Caco-2 (cell line): ENCODE data around the gene PKD2L1. TPM values are rescaled to one million over a fixed set of nuclear protein-coding genes. Genes with fewer than 3 reads are reported as not detected.
A peak's percentile ranks its signal among the peaks of the same experiment; 100 is the strongest.

Experiments
- BruUV-seq: library from RNA; stranded (reverse); fragments of 400-500 nt; replicated peaks from 2 replicates; lab custom pipeline; 2021; lab: Mats Ljungman, UMichigan
- CTCF ChIA-PET: fragments of 300-600 bp; sonication (Branson Sonifier 250); formaldehyde crosslinking; loops from one replicate; lab custom pipeline; 2022; ENCODE audit warnings: antibody characterized with exemption; lab: Charles Lee
- POLR2A ChIA-PET: fragments of 300-600 bp; sonication (Branson Sonifier 250); formaldehyde crosslinking; loops from one replicate; lab custom pipeline; 2022; ENCODE audit warnings: antibody characterized with exemption; lab: Charles Lee
- DNase-seq, 2 experiments: peaks; one replicate each; pipeline versions ENCODE4 v3.0.0 to v3.0.0-alpha.2; 2020 to 2022
- H3K27me3 ChIP-seq: replicated peaks from 2 replicates; pipeline ENCODE4 v1.6.0; 2011; ENCODE audit warnings: low read length; ENCODE audit not compliant: control insufficient read depth, insufficient read depth
- H3K36me3 ChIP-seq: 2 replicates; pipeline ENCODE4 v1.5.1; 2011; ENCODE audit warnings: low read length; ENCODE audit not compliant: control insufficient read depth, insufficient read depth
- H3K4me1 ChIP-seq: fragments of 250-450 bp; sonication (Bioruptor Pico); 2 replicates; pipeline ENCODE4 v1.5.1; 2020; ENCODE audit warnings: mild to moderate bottlenecking
- H3K4me3 ChIP-seq: 2 replicates; pipeline ENCODE4 v1.5.1; 2011; ENCODE audit warnings: low read depth, mild to moderate bottlenecking, control low read depth, low read length
- H3K9me3 ChIP-seq: fragments of 250-450 bp; sonication (Bioruptor Pico); 2 replicates; pipeline ENCODE4 v1.5.1; 2020; ENCODE audit warnings: mild to moderate bottlenecking, moderate library complexity
- H3K27ac Mint-ChIP-seq: one replicate; pipeline ENCODE4 v1.8.0; 2022; ENCODE audit warnings: mixed read lengths; ENCODE audit not compliant: unreplicated experiment
- H3K27me3 Mint-ChIP-seq: one replicate; pipeline ENCODE4 v1.8.0; 2022; ENCODE audit warnings: mixed read lengths; ENCODE audit not compliant: insufficient read depth, unreplicated experiment
- H3K36me3 Mint-ChIP-seq: one replicate; pipeline ENCODE4 v1.8.0; 2022; ENCODE audit warnings: mild to moderate bottlenecking, mixed read lengths; ENCODE audit not compliant: insufficient read depth, unreplicated experiment
- H3K4me1 Mint-ChIP-seq: one replicate; pipeline ENCODE4 v1.8.0; 2022; ENCODE audit warnings: low read depth, mixed read lengths; ENCODE audit not compliant: unreplicated experiment
- H3K4me3 Mint-ChIP-seq: one replicate; pipeline ENCODE4 v1.8.0; 2022; ENCODE audit warnings: mild to moderate bottlenecking, moderate library complexity, mixed read lengths; ENCODE audit not compliant: unreplicated experiment
- H3K9me3 Mint-ChIP-seq: one replicate; pipeline ENCODE4 v1.8.0; 2022; ENCODE audit warnings: mixed read lengths; ENCODE audit not compliant: unreplicated experiment
- CTCF ChIP-seq, 2 experiments: fragments of 200-600 bp in 1 of 2; IDR thresholded peaks; 1 replicate in 1 of 2; 2 replicates in 1 of 2; pipeline versions ENCODE4 v1.5.1 to v1.8.0; 2011 to 2022; ENCODE audit warnings: antibody characterized with exemption in 1 of 2, control low read depth in 1 of 2, inconsistent platforms in 1 of 2, low read depth in 1 of 2, low read length in 1 of 2, mild to moderate bottlenecking in 1 of 2, moderate library complexity in 1 of 2; ENCODE audit not compliant: insufficient read depth in 1 of 2, severe bottlenecking in 1 of 2, unreplicated experiment in 1 of 2
- intact Hi-C: fragments of 100-400 bp; cut with micrococcal nuclease; formaldehyde crosslinking; loops from one replicate; pipeline ENCODE4 v1.10.0; 2022; ENCODE audit not compliant: unreplicated experiment
- total RNA-seq: library from RNA; stranded (reverse); gene quantifications from 2 replicates; pipeline ENCODE4 v1.2.3, GENCODE V29; 2022

PKD2L1 gene
- total RNA-seq, 1 experiment from 2014 or later = not detected

DNA sequence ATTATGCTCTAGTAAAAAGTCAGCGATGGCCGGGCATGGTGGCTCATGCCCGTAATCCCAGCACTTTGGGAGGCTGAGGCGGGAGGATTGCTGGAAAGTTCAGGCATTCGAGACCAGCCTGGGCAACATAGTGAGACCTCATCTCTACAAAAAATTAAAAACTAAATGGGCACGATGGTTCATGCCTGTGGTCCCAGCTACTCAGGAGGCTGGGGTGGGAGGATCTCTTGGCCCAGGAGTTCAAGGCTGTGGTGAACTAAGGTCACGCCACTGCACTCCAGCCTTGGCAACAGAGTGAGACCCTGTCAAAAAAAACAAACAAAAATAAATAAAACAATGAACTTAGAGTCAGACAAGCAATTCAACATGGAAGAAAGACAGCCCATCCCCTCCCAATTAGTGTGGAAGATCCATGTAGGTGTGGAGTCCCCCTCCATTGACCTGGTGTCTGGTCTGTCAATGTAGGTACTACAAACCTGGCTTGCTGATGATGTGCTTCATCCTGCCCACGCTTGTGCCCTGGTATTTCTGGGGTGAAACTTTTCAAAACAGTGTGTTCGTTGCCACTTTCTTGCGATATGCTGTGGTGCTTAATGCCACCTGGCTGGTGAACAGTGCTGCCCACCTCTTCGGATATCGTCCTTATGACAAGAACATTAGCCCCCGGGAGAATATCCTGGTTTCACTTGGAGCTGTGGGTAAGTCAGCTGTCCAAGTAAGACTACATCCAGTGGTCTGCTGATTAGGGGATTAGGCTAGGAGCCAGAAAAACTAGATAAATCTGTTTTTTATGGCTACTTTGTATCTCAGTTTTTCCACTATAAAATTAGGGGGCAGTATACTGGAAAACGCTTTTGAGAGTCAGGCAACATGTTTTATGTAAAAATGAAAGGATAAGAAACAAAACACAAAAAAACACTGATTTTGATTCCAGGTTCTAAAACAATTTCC is 26.3 kb upstream of the PKD2L1 start:
- ChIA-PET CTCF (no interaction called here), POLR2A (no interaction called here)
- Mint-ChIP-seq H3K4me3 (no peak overlapping the region), H3K36me3 (peaks cover 95% of the 10 kb centered on the region), H3K27ac (peak overlapping the region; percentile 38), H3K9me3 (peaks cover 9% of the 10 kb centered on the region), H3K27me3 (no peaks in the 10 kb centered on the region), H3K4me1 (peaks cover 58% of the 10 kb centered on the region)
- TF ChIP-seq CTCF (IDR thresholded peaks at IDR 0.05; ENCODE audit: insufficient read depth in 1 of 2, low read depth in 1 of 2, low read length in 1 of 2, severe bottlenecking in 1 of 2, unreplicated experiment in 1 of 2) = no peak
- Histone ChIP-seq H3K36me3 (peaks cover 11% of the 10 kb centered on the region), H3K9me3 (no peaks in the 10 kb centered on the region), H3K4me1 (peaks cover 65% of the 10 kb centered on the region), H3K27me3 (no peaks in the 10 kb centered on the region), H3K4me3 (no peak overlapping the region)
- no peak for DNase-seq
- intact Hi-C loops = no loop called here
- BruUV-seq = no TSS peak

GRCh38 chr10:100355086-100355485 is 25.1 kb upstream of the PKD2L1 start:
- BruUV-seq = no TSS peak
- H3K9me3 Mint-ChIP-seq = peaks cover 9% of the 10 kb centered on the region
- no peak for TF ChIP-seq CTCF (IDR thresholded peaks at IDR 0.05; ENCODE audit: insufficient read depth in 1 of 2, low read depth in 1 of 2, low read length in 1 of 2, severe bottlenecking in 1 of 2, unreplicated experiment in 1 of 2)
- H3K27me3 Mint-ChIP-seq = no peaks in the 10 kb centered on the region
- ChIA-PET CTCF (no interaction called here), POLR2A (interaction anchor here (1.1 kb wide), 1 partner anchor 20 kb away, joined by 6 read pairs; no protein-coding TSS in a partner anchor)
- peaks cover 15% of the 10 kb centered on the region for H3K36me3 ChIP-seq
- H3K36me3 Mint-ChIP-seq = peaks cover 95% of the 10 kb centered on the region
- peaks cover 60% of the 10 kb centered on the region for H3K4me1 Mint-ChIP-seq
- H3K9me3 ChIP-seq = no peaks in the 10 kb centered on the region
- no peak overlapping the region for H3K4me3 ChIP-seq
- no peaks in the 10 kb centered on the region for H3K27me3 ChIP-seq
- peak overlapping the region; percentile 38 for H3K27ac Mint-ChIP-seq
- intact Hi-C loops = no loop called here
- H3K4me1 ChIP-seq = peaks cover 54% of the 10 kb centered on the region
- DNase-seq = no peak
- no peak overlapping the region for H3K4me3 Mint-ChIP-seq

DNA sequence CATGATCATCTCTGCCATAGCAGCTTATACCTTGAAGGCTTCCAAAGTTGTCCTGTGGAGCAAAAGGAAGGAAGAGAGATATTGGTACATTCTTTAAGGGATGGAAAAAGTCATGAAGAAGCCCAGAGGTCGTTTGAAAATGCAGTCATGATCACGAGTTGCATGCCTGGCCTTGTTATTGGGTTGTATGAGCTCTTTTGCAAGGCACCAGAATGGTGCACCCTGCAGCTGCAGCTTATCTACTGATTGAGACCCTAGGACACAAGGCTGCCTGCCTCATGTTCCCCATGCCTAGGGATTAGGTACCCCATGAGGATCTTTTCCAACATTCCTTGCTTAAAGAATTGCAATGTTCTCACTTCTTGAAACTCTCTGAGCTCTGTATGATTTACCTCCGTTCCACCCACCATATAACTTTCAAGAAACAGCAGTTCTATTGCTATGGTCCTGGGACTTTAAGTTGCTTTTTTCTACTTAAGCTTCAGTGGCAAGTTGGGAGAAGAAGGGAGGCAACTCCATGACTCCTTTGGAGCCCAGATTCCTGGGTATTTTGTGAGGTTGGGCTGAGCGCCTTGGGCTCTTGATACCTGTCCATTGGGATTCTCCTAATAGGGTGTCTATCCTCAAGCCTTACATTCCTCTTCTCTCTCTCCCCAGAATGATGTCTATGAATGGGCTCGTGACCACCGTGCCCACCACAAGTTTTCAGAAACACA is 23.9 kb upstream of the PKD2L1 start:
- Histone ChIP-seq H3K36me3 (peaks cover 16% of the 10 kb centered on the region), H3K27me3 (no peaks in the 10 kb centered on the region), H3K9me3 (no peaks in the 10 kb centered on the region), H3K4me3 (no peak overlapping the region), H3K4me1 (peaks cover 53% of the 10 kb centered on the region)
- Mint-ChIP-seq H3K27ac (no peak overlapping the region), H3K4me1 (peaks cover 59% of the 10 kb centered on the region), H3K9me3 (peaks cover 9% of the 10 kb centered on the region), H3K4me3 (no peak overlapping the region), H3K27me3 (no peaks in the 10 kb centered on the region), H3K36me3 (peaks cover 96% of the 10 kb centered on the region)
- intact Hi-C loops = no loop called here
- BruUV-seq = no TSS peak
- no peak for DNase-seq
- ChIA-PET CTCF (no interaction called here), POLR2A (interaction anchor here (0.6 to 2.0 kb wide), 4 partner anchors 19 to 26 kb away, joined by 4 to 9 read pairs (median 6); no protein-coding TSS in a partner anchor)
- no peak for TF ChIP-seq CTCF (IDR thresholded peaks at IDR 0.05; ENCODE audit: insufficient read depth in 1 of 2, low read depth in 1 of 2, low read length in 1 of 2, severe bottlenecking in 1 of 2, unreplicated experiment in 1 of 2)
